MCF 10A (cell line): ENCODE measurements around the gene VEZT. TPM values are rescaled to one million over a fixed set of nuclear protein-coding genes. Genes with fewer than 3 reads are reported as not detected.

Experiments used
- BruUV-seq: library from RNA; stranded (reverse); fragments of 400-500 nt; replicated peaks from 2 replicates; lab custom pipeline; 2021; lab: Mats Ljungman, UMichigan
- CTCF ChIA-PET: fragments of 300-600 bp; sonication (Branson Sonifier 250); formaldehyde crosslinking; extraction: SDS; loops from one replicate; lab custom pipeline; 2021; ENCODE audit warnings: antibody characterized with exemption, inconsistent platforms; lab: Yijun Ruan, JAX
- POLR2A ChIA-PET: fragments of 300-600, 350-650 bp; sonication (Branson Sonifier 250); formaldehyde crosslinking; extraction: SDS; loops from one replicate; lab custom pipeline; 2020; ENCODE audit warnings: antibody characterized with exemption, inconsistent platforms; lab: Yijun Ruan, JAX
- DNase-seq: peaks from one replicate; pipeline ENCODE4 v3.0.0-alpha.2; 2018; ENCODE audit not compliant: unreplicated experiment
- H3K27ac Mint-ChIP-seq: one replicate; pipeline ENCODE4 v1.8.0; 2022; ENCODE audit warnings: mild to moderate bottlenecking, low read depth, mixed read lengths; ENCODE audit not compliant: unreplicated experiment
- H3K27me3 Mint-ChIP-seq: one replicate; pipeline ENCODE4 v1.8.0; 2022; ENCODE audit warnings: mixed read lengths; ENCODE audit not compliant: insufficient read depth, unreplicated experiment
- H3K36me3 Mint-ChIP-seq: one replicate; pipeline ENCODE4 v1.8.0; 2022; ENCODE audit warnings: mild to moderate bottlenecking, moderate library complexity, mixed read lengths; ENCODE audit not compliant: insufficient read depth, unreplicated experiment
- H3K4me1 Mint-ChIP-seq: one replicate; pipeline ENCODE4 v1.8.0; 2022; ENCODE audit warnings: mixed read lengths; ENCODE audit not compliant: insufficient read depth, unreplicated experiment
- H3K4me3 Mint-ChIP-seq: one replicate; pipeline ENCODE4 v1.8.0; 2022; ENCODE audit warnings: mild to moderate bottlenecking, moderate library complexity, mixed read lengths; ENCODE audit not compliant: unreplicated experiment
- H3K9me3 Mint-ChIP-seq: one replicate; pipeline ENCODE4 v1.8.0; 2022; ENCODE audit warnings: mixed read lengths; ENCODE audit not compliant: unreplicated experiment
- intact Hi-C: fragments of 100-400 bp; cut with micrococcal nuclease; formaldehyde crosslinking; loops from 2 replicates; pipeline ENCODE4 v1.14.1; 2022
- total RNA-seq: library from RNA; stranded (reverse); gene quantifications from 2 replicates; pipeline ENCODE4 v1.2.3, GENCODE V29; 2022
- TF ChIP-seq, protein P1 (sequence below): fragments of 200-600 bp; IDR thresholded peaks from one replicate; pipeline ENCODE4 v1.8.0; 2022; ENCODE audit warnings: antibody characterized with exemption, mild to moderate bottlenecking; ENCODE audit not compliant: unreplicated experiment

Gene VEZT
- total RNA-seq, 1 experiment from 2014 or later = 107 TPM

DNA sequence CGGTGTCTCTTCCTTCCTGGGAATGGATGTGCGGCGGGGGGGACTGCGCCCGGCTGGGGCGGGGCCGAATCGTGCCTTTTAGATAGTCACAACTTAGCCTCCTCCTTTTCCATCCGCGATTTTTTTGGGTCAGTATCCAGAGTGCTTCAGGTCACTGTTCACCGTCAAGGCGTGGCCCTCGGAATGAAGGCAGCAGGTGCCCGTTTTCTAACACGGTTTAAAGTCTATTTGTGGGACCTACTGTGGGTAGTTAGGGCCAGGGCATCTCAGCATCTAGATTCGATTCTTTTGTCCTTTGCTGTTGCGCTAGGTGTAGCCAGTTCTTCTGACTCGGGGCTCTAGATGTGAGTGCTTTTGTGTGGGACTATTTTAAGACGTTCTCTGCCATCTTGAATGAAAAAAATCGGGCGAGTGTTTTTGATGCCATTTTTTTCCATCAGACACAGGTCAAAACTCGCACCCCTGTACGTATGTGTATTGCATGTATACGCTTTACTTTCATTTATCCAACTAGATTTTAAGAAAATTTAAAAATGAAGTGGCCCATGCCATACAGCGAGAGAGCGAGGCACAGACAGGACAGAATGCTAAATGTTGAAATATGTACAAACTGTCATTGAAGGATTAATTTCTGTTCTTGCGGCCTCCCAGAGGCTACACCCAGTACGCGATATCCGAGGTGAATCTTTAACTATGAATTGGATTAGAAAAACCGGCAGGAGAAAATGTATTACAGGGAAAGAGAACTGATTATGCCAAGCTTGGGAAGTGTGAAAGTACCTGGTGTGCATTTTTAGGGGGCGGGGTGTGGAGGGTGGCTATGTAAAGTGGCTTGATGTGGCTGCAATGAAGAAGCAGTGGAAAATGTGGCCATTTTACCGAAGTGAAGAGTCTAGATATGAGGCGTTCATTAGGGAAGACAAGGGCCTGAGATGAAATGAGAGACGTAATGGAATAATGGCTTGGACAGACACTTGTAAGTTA is 835 bp downstream of the VEZT start:
- TF ChIP-seq, protein P1, sequence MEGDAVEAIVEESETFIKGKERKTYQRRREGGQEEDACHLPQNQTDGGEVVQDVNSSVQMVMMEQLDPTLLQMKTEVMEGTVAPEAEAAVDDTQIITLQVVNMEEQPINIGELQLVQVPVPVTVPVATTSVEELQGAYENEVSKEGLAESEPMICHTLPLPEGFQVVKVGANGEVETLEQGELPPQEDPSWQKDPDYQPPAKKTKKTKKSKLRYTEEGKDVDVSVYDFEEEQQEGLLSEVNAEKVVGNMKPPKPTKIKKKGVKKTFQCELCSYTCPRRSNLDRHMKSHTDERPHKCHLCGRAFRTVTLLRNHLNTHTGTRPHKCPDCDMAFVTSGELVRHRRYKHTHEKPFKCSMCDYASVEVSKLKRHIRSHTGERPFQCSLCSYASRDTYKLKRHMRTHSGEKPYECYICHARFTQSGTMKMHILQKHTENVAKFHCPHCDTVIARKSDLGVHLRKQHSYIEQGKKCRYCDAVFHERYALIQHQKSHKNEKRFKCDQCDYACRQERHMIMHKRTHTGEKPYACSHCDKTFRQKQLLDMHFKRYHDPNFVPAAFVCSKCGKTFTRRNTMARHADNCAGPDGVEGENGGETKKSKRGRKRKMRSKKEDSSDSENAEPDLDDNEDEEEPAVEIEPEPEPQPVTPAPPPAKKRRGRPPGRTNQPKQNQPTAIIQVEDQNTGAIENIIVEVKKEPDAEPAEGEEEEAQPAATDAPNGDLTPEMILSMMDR = no peak
- Mint-ChIP-seq H3K36me3 (no peaks in the 10 kb centered on the region), H3K4me3 (peak overlapping the region; percentile 84), H3K9me3 (no peaks in the 10 kb centered on the region), H3K4me1 (peaks cover 18% of the 10 kb centered on the region), H3K27ac (peak overlapping the region; percentile 90), H3K27me3 (no peaks in the 10 kb centered on the region)
- ChIA-PET CTCF (interaction anchor here (0.6 to 4.4 kb wide), 15 partner anchors 11 to 599 kb away, joined by 3 to 50 read pairs (median 6); no protein-coding TSS in a partner anchor), POLR2A (interaction anchor here (0.7 to 21.4 kb wide), 26 partner anchors 8 to 316 kb away, joined by 3 to 1056 read pairs (median 5); partner anchors contain the start of genes METAP2, NDUFA12 and NR2C1)
- intact Hi-C loops = loop anchor here (1.0 to 5.0 kb wide), 4 partner anchors 116 to 316 kb away; partner anchors contain the start of gene METAP2
- DNase-seq = peak; percentile 88
- BruUV-seq = TSS peak; percentile 45

DNA sequence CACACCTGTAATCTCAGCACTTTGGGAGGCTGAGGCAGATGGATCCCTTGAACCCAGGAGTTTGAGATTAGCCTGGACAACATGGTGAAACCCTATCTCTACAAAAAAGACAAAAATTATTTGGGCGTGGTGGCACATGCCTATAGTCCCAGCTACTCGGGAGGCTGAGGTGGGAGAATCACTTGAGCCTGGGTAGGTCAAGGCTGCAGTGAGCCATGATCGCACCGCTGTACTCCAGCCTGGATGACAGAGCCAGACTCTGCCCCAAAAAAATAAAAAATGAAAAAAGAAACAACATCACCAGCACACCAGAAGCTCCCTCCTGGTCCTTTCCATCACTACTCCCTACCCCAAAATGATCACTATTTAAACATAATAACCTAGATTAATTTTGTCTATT is 2.6 kb downstream of the VEZT start:
- Mint-ChIP-seq H3K27ac (peak overlapping the region; percentile 90), H3K36me3 (peaks cover 12% of the 10 kb centered on the region), H3K4me1 (peaks cover 21% of the 10 kb centered on the region), H3K9me3 (no peaks in the 10 kb centered on the region), H3K27me3 (no peaks in the 10 kb centered on the region), H3K4me3 (peak overlapping the region; percentile 84)
- CTCF ChIA-PET = interaction anchor here (0.6 to 1.3 kb wide), 2 partner anchors 51 to 103 kb away, joined by 4 to 5 read pairs; no protein-coding TSS in a partner anchor
- POLR2A ChIA-PET = interaction anchor here (0.9 to 21.4 kb wide), 7 partner anchors 10 to 315 kb away, joined by 3 to 1056 read pairs (median 13); partner anchors contain the start of gene METAP2
- no TSS peak for BruUV-seq
- DNase-seq = no peak
- intact Hi-C loops = no loop called here
- TF ChIP-seq, protein P1 = no peak

DNA sequence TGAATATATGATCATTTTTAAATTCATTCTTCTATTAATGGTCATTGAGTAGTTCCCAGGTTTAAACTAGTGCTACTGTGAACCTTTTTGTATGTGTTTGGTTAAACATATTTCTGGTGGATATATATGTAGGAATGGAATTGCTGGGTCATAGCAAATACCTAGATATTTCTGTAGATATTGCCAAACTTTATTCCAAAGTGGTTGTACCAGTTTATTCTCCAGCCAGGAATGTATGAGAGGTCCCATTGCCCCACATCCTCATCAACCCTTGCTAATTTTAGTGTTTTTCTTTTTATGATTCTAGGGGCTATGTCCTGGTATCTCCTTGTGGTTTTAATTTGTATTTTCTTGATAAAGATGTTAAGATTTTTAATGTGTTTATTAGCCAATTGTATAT is 3.1 kb downstream of the VEZT start:
- no TSS peak for BruUV-seq
- Mint-ChIP-seq H3K4me3 (peak overlapping the region; percentile 84), H3K27ac (peak overlapping the region; percentile 90), H3K4me1 (peaks cover 21% of the 10 kb centered on the region), H3K36me3 (peaks cover 17% of the 10 kb centered on the region), H3K27me3 (no peaks in the 10 kb centered on the region), H3K9me3 (no peaks in the 10 kb centered on the region)
- DNase-seq = no peak
- POLR2A ChIA-PET = interaction anchor here (0.8 to 21.4 kb wide), 6 partner anchors 9 to 253 kb away, joined by 3 to 1056 read pairs (median 8); partner anchors contain the start of gene METAP2
- CTCF ChIA-PET = interaction anchor here (0.6 to 0.9 kb wide), 2 partner anchors 15 to 52 kb away, joined by 3 to 5 read pairs; no protein-coding TSS in a partner anchor
- intact Hi-C loops = no loop called here
- TF ChIP-seq, protein P1 = no peak
